HG03175 (cell line): ENCODE results near the gene SH3BGRL.

Experiments used
- ATAC-seq: cut with Tn5 transposase; IDR thresholded peaks from one replicate; pipeline ENCODE4 v1.9.1; 2021; ENCODE audit warnings: mild to moderate bottlenecking, moderate library complexity; ENCODE audit not compliant: unreplicated experiment

SH3BGRL gene

GRCh38 chrX:81201671-81202455 lies at the start of gene SH3BGRL, which contains the start of gene HMGN5:
Gene SH3BGRL, plus strand, starts transcription at chrX:81202102. Its CDS starts 99 bp downstream, at chrX:81202201.
Gene HMGN5, minus strand, starts transcription at chrX:81201913. Its CDS starts 80,364 bp downstream, at chrX:81121549.
- ATAC-seq, result peak; percentile 97

- ATAC-seq, result no peak
Observed at GRCh38 chrX:81168391-81168790, 33.5 kb upstream of the SH3BGRL start.

GRCh38 chrX:81174286-81174685 lies 27.6 kb upstream of the SH3BGRL start:
- no peak for ATAC-seq

- ATAC-seq, result no peak
Observed at GRCh38 chrX:81195259-81195658, 6.6 kb upstream of the SH3BGRL start.

GRCh38 chrX:81195712-81196111 lies 6.2 kb upstream of the SH3BGRL start:
- peak; percentile 87 for ATAC-seq

- ATAC-seq, result no peak
Observed at GRCh38 chrX:81201071-81201470, 831 bp upstream of the SH3BGRL start.

GRCh38 chrX:81202456-81202819 lies 536 bp downstream of the SH3BGRL start:
- ATAC-seq, result no peak

GRCh38 chrX:81202943-81203342 lies 1.0 kb downstream of the SH3BGRL start:
- ATAC-seq, result no peak

- ATAC-seq, result no peak
Observed at GRCh38 chrX:81205551-81205950, 3.6 kb downstream of the SH3BGRL start.

GRCh38 chrX:81206476-81206875 lies 4.6 kb downstream of the SH3BGRL start:
- no peak for ATAC-seq

- ATAC-seq, result no peak
Observed at GRCh38 chrX:81208916-81209315, 7.0 kb downstream of the SH3BGRL start.

- no peak for ATAC-seq
Observed at GRCh38 chrX:81215685-81216084, 13.8 kb downstream of the SH3BGRL start.

- no peak for ATAC-seq
Observed at GRCh38 chrX:81229229-81229628, 27.3 kb downstream of the SH3BGRL start.

GRCh38 chrX:81229901-81230300 lies 28.0 kb downstream of the SH3BGRL start:
- no peak for ATAC-seq

GRCh38 chrX:81231476-81231875 lies 29.6 kb downstream of the SH3BGRL start:
- ATAC-seq, result no peak

- no peak for ATAC-seq
Observed at GRCh38 chrX:81232218-81232617, 30.3 kb downstream of the SH3BGRL start.

GRCh38 chrX:81237516-81237915 lies 35.6 kb downstream of the SH3BGRL start:
- ATAC-seq, result no peak

GRCh38 chrX:81238166-81238565 lies 36.3 kb downstream of the SH3BGRL start:
- no peak for ATAC-seq

- no peak for ATAC-seq
Observed at GRCh38 chrX:81240701-81241331, 38.9 kb downstream of the SH3BGRL start.

GRCh38 chrX:81241753-81242152 lies 39.9 kb downstream of the SH3BGRL start:
- ATAC-seq, result no peak

- no peak for ATAC-seq
Observed at GRCh38 chrX:81255876-81256275, 54.0 kb downstream of the SH3BGRL start.

- ATAC-seq, result no peak
Observed at GRCh38 chrX:81257817-81258216, 55.9 kb downstream of the SH3BGRL start.
